GM12878 (cell line): ENCODE results near the gene NEGR1. TPM values are rescaled to one million over a fixed set of nuclear protein-coding genes. Genes with fewer than 3 reads are reported as not detected.

Source experiments
- ATAC-seq: fragments of 200-7000 bp; cut with Tn5 transposase; 3 replicates; pipeline ENCODE4 v1.9.1; 2020; ENCODE audit warnings: mild to moderate bottlenecking, moderate library complexity
- BruUV-seq: library from RNA; stranded (reverse); fragments of 400-500 nt; replicated peaks from 2 replicates; lab custom pipeline; 2021; lab: Mats Ljungman, UMichigan
- CTCF ChIA-PET: fragments of 300-600 bp; sonication (Branson Sonifier 250); formaldehyde crosslinking; extraction: SDS; loops from one replicate; lab custom pipeline; 2021; ENCODE audit warnings: inconsistent platforms; lab: Yijun Ruan, JAX
- POLR2A ChIA-PET: fragments of 350-600 bp; formaldehyde crosslinking; extraction: SDS; loops from one replicate; lab custom pipeline; 2021; ENCODE audit warnings: inconsistent platforms; lab: Charles Lee
- RAD21 ChIA-PET: fragments of 300-600 bp; sonication (Branson Sonifier 250); formaldehyde crosslinking; loops from one replicate; lab custom pipeline; 2023; ENCODE audit warnings: antibody characterized with exemption; ENCODE audit not compliant: unreplicated experiment; lab: Charles Lee
- SMC1A ChIA-PET: fragments of 300-600 bp; sonication (Branson Sonifier 250); formaldehyde crosslinking; loops from one replicate; lab custom pipeline; 2023; ENCODE audit not compliant: unreplicated experiment, uncharacterized antibody; lab: Charles Lee
- DNase-seq: peaks from one replicate; pipeline ENCODE4 v3.0.0-alpha.2; 2011; ENCODE audit warnings: low read depth, low spot score
- FAIRE-seq: peaks from 3 replicates; lab custom pipeline; 2011; peaks lifted over from hg19 to GRCh38; lab: Jason Lieb, UNC
- H2AFZ ChIP-seq: 2 replicates; pipeline ENCODE4 v1.6.0; 2011; ENCODE audit warnings: low read depth, low read length, control low read depth; ENCODE audit not compliant: control insufficient read depth
- H3K27ac ChIP-seq: 2 replicates; pipeline ENCODE4 v1.5.1; 2011; ENCODE audit warnings: control low read depth; ENCODE audit not compliant: control insufficient read depth, insufficient read depth
- H3K27me3 ChIP-seq, 2 experiments: replicated peaks in 1 of 2; 2 replicates each; pipeline versions ENCODE4 v1.6.0 to v1.6.1; 2011; ENCODE audit warnings: low read length in 1 of 2; ENCODE audit not compliant: control insufficient read depth in 2 of 2, insufficient read depth in 2 of 2
- H3K36me3 ChIP-seq, 2 experiments: 2 replicates each; pipeline ENCODE4 v1.5.1; 2011; ENCODE audit warnings: low read length in 1 of 2; ENCODE audit not compliant: control insufficient read depth in 2 of 2, insufficient read depth in 2 of 2
- H3K4me1 ChIP-seq: 2 replicates; pipeline ENCODE4 v1.6.1; 2011; ENCODE audit warnings: mild to moderate bottlenecking, low read length, moderate library complexity, mixed read lengths; ENCODE audit not compliant: control insufficient read depth, insufficient read depth
- H3K4me2 ChIP-seq: 2 replicates; pipeline ENCODE4 v1.6.0; 2011; ENCODE audit warnings: control low read depth; ENCODE audit not compliant: control insufficient read depth, insufficient read depth
- H3K4me3 ChIP-seq: fragments of 200-600 bp; sonication (generic); 2 replicates; pipeline ENCODE4 v1.5.1; 2016
- H3K79me2 ChIP-seq: 2 replicates; pipeline ENCODE4 v1.6.0; 2011; ENCODE audit warnings: low read length; ENCODE audit not compliant: control insufficient read depth, insufficient read depth
- H3K9ac ChIP-seq: 2 replicates; pipeline ENCODE4 v1.8.0; 2011; ENCODE audit warnings: low read length, control low read depth, mixed read lengths; ENCODE audit not compliant: control insufficient read depth, insufficient read depth
- H3K9me3 ChIP-seq: replicated peaks from 3 replicates; pipeline ENCODE4 v1.5.1; 2011; ENCODE audit warnings: mild to moderate bottlenecking, low read length; ENCODE audit not compliant: control insufficient read depth, insufficient read depth
- H4K20me1 ChIP-seq: 2 replicates; pipeline ENCODE4 v1.6.0; 2011; ENCODE audit not compliant: control insufficient read depth, insufficient read depth
- JUNB ChIP-seq: IDR thresholded peaks from 2 replicates; pipeline ENCODE4 v1.6.1; 2016; ENCODE audit warnings: antibody characterized with exemption, mild to moderate bottlenecking
- MYB ChIP-seq: fragments of 150-350 bp; IDR thresholded peaks from 2 replicates; pipeline ENCODE4 v1.6.1; 2014; ENCODE audit warnings: mild to moderate bottlenecking, low read depth, low read length, borderline replicate concordance
- SIN3A ChIP-seq: IDR thresholded peaks from 2 replicates; pipeline ENCODE4 v1.6.1; 2012; ENCODE audit warnings: low read depth, low read length, improper control_type of control experiment
- SUPT20H ChIP-seq: IDR thresholded peaks from 2 replicates; pipeline ENCODE4 v1.6.1; 2011; ENCODE audit warnings: low read depth, mild to moderate bottlenecking, low read length, moderate library complexity, borderline replicate concordance; ENCODE audit not compliant: control insufficient read depth
- WGBS: methylation state at CpG from one replicate; pipeline ENCODE4 v1.1.6; 2016; ENCODE audit warnings: low lambda C conversion rate; ENCODE audit not compliant: insufficient replicate concordance, insufficient coverage; ENCODE audit errors: missing lambda C conversion rate; 5-methylcytosine and 5-hydroxymethylcytosine counted together
- in situ Hi-C: fragments of 300-500 bp; cut with MboI; formaldehyde crosslinking; loops from 9 replicates; pipeline ENCODE4 v1.14.3; 2018; ENCODE audit warnings: mixed read lengths
- intact Hi-C: fragments of 100-400 bp; cut with micrococcal nuclease; formaldehyde crosslinking; loops from one replicate; pipeline ENCODE4 v1.14.2; 2022; ENCODE audit not compliant: unreplicated experiment
- polyA plus RNA-seq, 11 experiments: library from polyadenylated mRNA; depleted of rRNA in 4 of 11; unstranded in 6 of 11; stranded (reverse) in 5 of 11; fragments of >200 nt; fragmentation: Nextera tagmentation in 4 of 11; fragmentation: Illumina TruSeq in 1 of 11; extraction: Ambion mirVana in 4 of 11; extraction: Trizol in 1 of 11; gene quantifications; 1 replicate in 1 of 11; 2 replicates in 10 of 11; pipeline versions ENCODE4 v1.2.1 to v1.2.3, GENCODE V29; 2011 to 2016; ENCODE audit warnings: inconsistent platforms in 2 of 11, missing spikeins in 2 of 11, low read depth in 1 of 11
- total RNA-seq, 4 experiments: library from RNA; depleted of rRNA in 3 of 4; stranded (reverse); fragments of >200 nt in 3 of 4; fragmentation: Illumina TruSeq in 1 of 4; extraction: Trizol in 1 of 4; gene quantifications; 2 replicates each; pipeline versions ENCODE4 v1.2.1 to v1.2.3, GENCODE V29; 2013 to 2021

NEGR1 gene
- total and polyA plus RNA-seq, 10 of the 15 experiments (the other 5 are each of a cell fraction or from before 2014, with no cell fraction given): under 0.01 to 0.03 (median 0.01) TPM; not detected in 7

- no TSS peak for BruUV-seq
- 23% methylated on average over 2 of the region's 2 CpGs for WGBS
- no peak for DNase-seq
- ChIA-PET SMC1A (no interaction called here), POLR2A (no interaction called here), RAD21 (no interaction called here), CTCF (no interaction called here)
- no peak for ATAC-seq
- no peaks in the 10 kb centered on the region for H3K4me1 ChIP-seq
- H3K27me3 ChIP-seq: no peaks in the 10 kb centered on the region
- no peak for TF ChIP-seq SUPT20H
- no peak for TF ChIP-seq MYB
- H3K36me3 ChIP-seq: no peaks in the 10 kb centered on the region
- H3K79me2 ChIP-seq: no peaks in the 10 kb centered on the region
- H3K9ac ChIP-seq: no peak overlapping the region
- FAIRE-seq: no peak
- no peak overlapping the region for H3K4me3 ChIP-seq
- H2AFZ ChIP-seq: no peak overlapping the region
- no peak overlapping the region for H3K27ac ChIP-seq
- H3K4me2 ChIP-seq: no peak overlapping the region
- no peaks in the 10 kb centered on the region for H3K9me3 ChIP-seq
- H4K20me1 ChIP-seq: no peaks in the 10 kb centered on the region
- in situ Hi-C loops (no loop called here), intact Hi-C loops (no loop called here)
Observed at GRCh38 chr1:71645015-71645414, 637.3 kb downstream of the NEGR1 start.

- H3K27ac ChIP-seq: no peak overlapping the region
- intact Hi-C loops: no loop called here
Observed at GRCh38 chr1:71641903-71642302, 640.4 kb downstream of the NEGR1 start.

More at GRCh38 chr1:71641903-71642302, 640.4 kb downstream of the NEGR1 start:
- TF ChIP-seq JUNB (no peak), SIN3A (no peak)
- H3K36me3 ChIP-seq: no peaks in the 10 kb centered on the region
- H3K9ac ChIP-seq: no peak overlapping the region
- no peaks in the 10 kb centered on the region for H3K4me1 ChIP-seq
- H4K20me1 ChIP-seq: no peaks in the 10 kb centered on the region
- ChIA-PET SMC1A (interaction anchor here (1.4 kb wide), 1 partner anchor 9 kb away, joined by 4 read pairs; no protein-coding TSS in a partner anchor), POLR2A (no interaction called here), CTCF (interaction anchor here (0.5 to 0.8 kb wide), 2 partner anchors 9 to 159 kb away, joined by 3 to 4 read pairs; no protein-coding TSS in a partner anchor), RAD21 (no interaction called here)
- no peak overlapping the region for H3K4me2 ChIP-seq
- no peak for ATAC-seq
- H2AFZ ChIP-seq: no peak overlapping the region
- DNase-seq: no peak
- H3K27me3 ChIP-seq: no peaks in the 10 kb centered on the region
- no TSS peak for BruUV-seq
- no peak overlapping the region for H3K4me3 ChIP-seq
- WGBS: 26% methylated on average over 3 of the region's 3 CpGs
- in situ Hi-C loops: no loop called here
- H3K9me3 ChIP-seq: no peaks in the 10 kb centered on the region
- FAIRE-seq: no peak
- H3K79me2 ChIP-seq: no peaks in the 10 kb centered on the region
